A549 (cell line): Measurements from ENCODE around the gene ATG2A. TPM values are rescaled to one million over a fixed set of nuclear protein-coding genes. Genes with fewer than 3 reads are reported as not detected.

Experiments
- ATAC-seq, 2 experiments: fragments of 200-7000 bp in 1 of 2; fragments of >200 bp in 1 of 2; cut with Nextera tagmentation in 1 of 2; cut with Tn5 transposase in 1 of 2; 3 replicates each; pipeline versions ENCODE4 v1.8.0 to v1.9.1; 2018 to 2020; ENCODE audit warnings: mild to moderate bottlenecking in 1 of 2, moderate library complexity in 1 of 2
- CTCF ChIA-PET: fragments of 300-600 bp; sonication (Branson Sonifier 250); formaldehyde crosslinking; extraction: SDS; loops from one replicate; lab custom pipeline; 2021; ENCODE audit warnings: antibody characterized with exemption, inconsistent platforms; lab: Yijun Ruan, JAX
- POLR2A ChIA-PET: fragments of 350-600 bp; formaldehyde crosslinking; extraction: SDS; loops from one replicate; lab custom pipeline; 2021; ENCODE audit warnings: antibody characterized with exemption, inconsistent platforms; lab: Yijun Ruan, JAX
- DNase-seq, 2 experiments: peaks; one replicate each; pipeline versions ENCODE4 v3.0.0 to v3.0.0-alpha.2; 2011 to 2016; ENCODE audit warnings: low read depth in 1 of 2, low spot score in 1 of 2
- FAIRE-seq: peaks from 2 replicates; lab custom pipeline; 2011; peaks lifted over from hg19 to GRCh38; lab: Jason Lieb, UNC
- H3K27ac ChIP-seq, 2 experiments: fragments of >200 bp; sonication (Bioruptor Twin); formaldehyde crosslinking; 3 replicates each; pipeline ENCODE4 v1.5.1; 2016 to 2017
- H3K4me1 ChIP-seq: fragments of >200 bp; sonication (Bioruptor Twin); formaldehyde crosslinking; 3 replicates; pipeline ENCODE4 v1.6.1; 2016
- H3K4me2 ChIP-seq: fragments of >200 bp; sonication (Bioruptor Twin); formaldehyde crosslinking; 3 replicates; pipeline ENCODE4 v1.6.1; 2016
- H3K4me3 ChIP-seq: fragments of >200 bp; sonication (Bioruptor Twin); formaldehyde crosslinking; 3 replicates; pipeline ENCODE4 v1.5.1; 2016
- H3K9me3 ChIP-seq: fragments of >200 bp; sonication (Bioruptor Twin); formaldehyde crosslinking; 3 replicates; pipeline ENCODE4 v1.6.1; 2016
- ATOH8 ChIP-seq: fragments of 250-450 bp; sonication (Bioruptor Pico); IDR thresholded peaks from 2 replicates; pipeline ENCODE4 v1.5.0; 2020; ENCODE audit warnings: low read depth, mild to moderate bottlenecking, moderate library complexity
- CBX8 ChIP-seq: fragments of 200-600 bp; sonication (generic); IDR thresholded peaks from 2 replicates; pipeline ENCODE4 v1.6.1; 2016
- E2F6 ChIP-seq: IDR thresholded peaks from 2 replicates; pipeline ENCODE4 v1.6.1; 2012; ENCODE audit warnings: low read depth, borderline replicate concordance
- FOXS1 ChIP-seq: fragments of 250-450 bp; sonication (Bioruptor Pico); IDR thresholded peaks from 2 replicates; pipeline ENCODE4 v1.5.0; 2020; ENCODE audit warnings: mild to moderate bottlenecking, moderate library complexity
- HDAC2 ChIP-seq: fragments of 200-600 bp; sonication (generic); IDR thresholded peaks from 2 replicates; pipeline ENCODE4 v1.6.1; 2016
- HOXA7 ChIP-seq: fragments of 250-450 bp; sonication (Bioruptor Pico); IDR thresholded peaks from 2 replicates; pipeline ENCODE4 v1.5.0; 2020; ENCODE audit warnings: mild to moderate bottlenecking, moderate library complexity
- KDM5A ChIP-seq: fragments of 200-600 bp; sonication (generic); IDR thresholded peaks from 2 replicates; pipeline ENCODE4 v1.6.1; 2016; ENCODE audit warnings: antibody characterized with exemption, mild to moderate bottlenecking
- MAX ChIP-seq: IDR thresholded peaks from 2 replicates; pipeline ENCODE4 v1.6.1; 2012
- NFE2L2 ChIP-seq: fragments of 150-350 bp; conservative IDR thresholded peaks from 2 replicates; pipeline ENCODE4 v1.6.1; 2014; ENCODE audit warnings: low read length
- PHF8 ChIP-seq: fragments of 200-600 bp; sonication (generic); IDR thresholded peaks from 2 replicates; pipeline ENCODE4 v1.6.1; 2016; ENCODE audit warnings: low read depth, mild to moderate bottlenecking, antibody characterized with exemption, moderate library complexity, borderline replicate concordance
- POLR2AphosphoS2 ChIP-seq: conservative IDR thresholded peaks from 2 replicates; pipeline ENCODE4 v1.6.1; 2012; ENCODE audit warnings: low read length, improper control_type of control experiment, inconsistent platforms
- RARB ChIP-seq: fragments of 250-450 bp; sonication (Bioruptor Pico); IDR thresholded peaks from 2 replicates; pipeline ENCODE4 v1.8.0; 2021; ENCODE audit warnings: mild to moderate bottlenecking, moderate library complexity
- SMC3 ChIP-seq: fragments of >200 bp; sonication (Bioruptor Twin); formaldehyde crosslinking; IDR thresholded peaks from 3 replicates; pipeline ENCODE4 v1.6.1; 2018; ENCODE audit warnings: inconsistent platforms
- USF2 ChIP-seq: fragments of 450-650 bp; IDR thresholded peaks from 2 replicates; pipeline ENCODE4 v1.6.1; 2014; ENCODE audit warnings: antibody characterized with exemption
- ZSCAN20 ChIP-seq: fragments of 250-450 bp; sonication (Bioruptor Pico); IDR thresholded peaks from 2 replicates; pipeline ENCODE4 v1.8.0; 2022; ENCODE audit warnings: mild to moderate bottlenecking, moderate library complexity
- WGBS: methylation state at CpG from one replicate; pipeline ENCODE4 v1.1.6; 2017; ENCODE audit errors: missing lambda C conversion rate; 5-methylcytosine and 5-hydroxymethylcytosine counted together
- polyA plus RNA-seq, 4 experiments: library from polyadenylated mRNA; depleted of rRNA in 3 of 4; stranded (reverse); fragments of >200 nt; fragmentation: RNase III in 1 of 4; extraction: RNeasy Plus Mini Kit Qiagen cat#74134 plus additional on column Dnase treatment in 1 of 4; gene quantifications; 2 replicates in 3 of 4; 3 replicates in 1 of 4; pipeline ENCODE4 v1.2.3, GENCODE V29; 2011 to 2017
- TF ChIP-seq, protein P1 (sequence below): fragments of >200 bp; sonication (Bioruptor Twin); formaldehyde crosslinking; IDR thresholded peaks from 3 replicates; pipeline ENCODE4 v1.5.1; 2016
- TF ChIP-seq, protein P2 (sequence below): fragments of 250-450 bp; sonication (Bioruptor Pico); IDR thresholded peaks from 2 replicates; pipeline ENCODE4 v1.5.0; 2021; ENCODE audit warnings: mild to moderate bottlenecking, moderate library complexity, borderline replicate concordance

Gene ATG2A
- polyA plus RNA-seq, 2 of the 4 experiments (the other 2 are of a cell fraction) = 3.1 to 13.4 TPM

- TF ChIP-seq SMC3 = no peak
- TF ChIP-seq, protein P1, sequence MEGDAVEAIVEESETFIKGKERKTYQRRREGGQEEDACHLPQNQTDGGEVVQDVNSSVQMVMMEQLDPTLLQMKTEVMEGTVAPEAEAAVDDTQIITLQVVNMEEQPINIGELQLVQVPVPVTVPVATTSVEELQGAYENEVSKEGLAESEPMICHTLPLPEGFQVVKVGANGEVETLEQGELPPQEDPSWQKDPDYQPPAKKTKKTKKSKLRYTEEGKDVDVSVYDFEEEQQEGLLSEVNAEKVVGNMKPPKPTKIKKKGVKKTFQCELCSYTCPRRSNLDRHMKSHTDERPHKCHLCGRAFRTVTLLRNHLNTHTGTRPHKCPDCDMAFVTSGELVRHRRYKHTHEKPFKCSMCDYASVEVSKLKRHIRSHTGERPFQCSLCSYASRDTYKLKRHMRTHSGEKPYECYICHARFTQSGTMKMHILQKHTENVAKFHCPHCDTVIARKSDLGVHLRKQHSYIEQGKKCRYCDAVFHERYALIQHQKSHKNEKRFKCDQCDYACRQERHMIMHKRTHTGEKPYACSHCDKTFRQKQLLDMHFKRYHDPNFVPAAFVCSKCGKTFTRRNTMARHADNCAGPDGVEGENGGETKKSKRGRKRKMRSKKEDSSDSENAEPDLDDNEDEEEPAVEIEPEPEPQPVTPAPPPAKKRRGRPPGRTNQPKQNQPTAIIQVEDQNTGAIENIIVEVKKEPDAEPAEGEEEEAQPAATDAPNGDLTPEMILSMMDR = peak; percentile 24; the same call in 2 of the 3 replicates
- Histone ChIP-seq H3K27ac (peak overlapping the region; percentile 9 to 92; a peak in 5 of 6 replicates), H3K4me1 (peaks cover 74% of the 10 kb centered on the region), H3K4me3 (no peak overlapping the region), H3K4me2 (0 out of 3 replicates have a peak overlapping the region, but pooled peaks have one; percentile 4), H3K9me3 (no peaks in the 10 kb centered on the region)
- ChIA-PET POLR2A (interaction anchor here (1.0 to 1.7 kb wide), 5 partner anchors 29 to 148 kb away, joined by 3 to 7 read pairs (median 4); partner anchors contain the start of genes BATF2 and EHD1), CTCF (interaction anchor here (0.6 to 39.4 kb wide), 20 partner anchors 12 to 661 kb away, joined by 3 to 1607 read pairs (median 4); partner anchors contain the start of genes ARL2, BATF2, EHD1 and RASGRP2)
- 90% methylated on average over 15 of the region's 16 CpGs for WGBS
- DNase-seq (no peak), ATAC-seq (no peak), FAIRE-seq (no peak)
These were observed 68.0 kb downstream of the ATG2A start for GRCh38 chr11:64848826-64849597.

DNA sequence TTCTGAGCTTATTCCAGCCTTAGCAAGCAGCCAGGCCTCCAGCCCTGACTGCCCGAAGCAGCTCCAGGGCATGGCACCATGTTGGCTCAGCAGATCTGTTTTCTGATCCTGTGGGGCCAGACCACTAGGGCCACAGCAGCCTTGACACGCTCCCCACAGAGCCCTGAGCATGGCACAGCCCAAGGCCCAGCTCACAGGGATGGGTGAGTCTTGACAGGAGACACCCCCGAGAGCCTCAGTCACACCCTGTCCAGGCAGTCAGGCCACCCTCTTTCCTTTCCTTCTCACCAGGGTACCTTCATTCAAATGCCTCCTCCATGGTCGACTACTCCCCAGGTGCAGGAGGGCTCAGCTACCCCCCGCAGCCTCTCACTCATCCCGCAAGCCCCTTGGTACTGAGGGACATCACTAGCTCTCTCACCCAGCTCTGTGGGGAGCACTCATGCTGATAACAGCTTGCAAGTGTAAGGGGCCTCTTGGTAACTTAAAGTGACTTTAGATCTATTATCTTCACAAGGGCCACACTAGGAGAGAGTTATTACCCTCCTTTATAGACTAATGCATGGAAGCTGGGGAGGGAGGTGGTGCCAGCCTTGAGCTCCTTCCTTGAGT, 68.7 kb downstream of the ATG2A start:
- ChIA-PET CTCF (interaction anchor here (0.6 to 39.4 kb wide), 29 partner anchors 9 to 660 kb away, joined by 3 to 1607 read pairs (median 4); partner anchors contain the start of genes ARL2, BATF2, EHD1 and RASGRP2), POLR2A (interaction anchor here (0.7 to 1.7 kb wide), 7 partner anchors 29 to 159 kb away, joined by 3 to 7 read pairs (median 3); partner anchors contain the start of genes BATF2 and EHD1)
- Histone ChIP-seq H3K27ac (peak overlapping the region; percentile 9 to 92; a peak in 4 of 6 replicates), H3K4me2 (0 out of 3 replicates have a peak overlapping the region, but pooled peaks have one; percentile 4), H3K4me1 (peaks cover 74% of the 10 kb centered on the region), H3K4me3 (no peak overlapping the region), H3K9me3 (no peaks in the 10 kb centered on the region)
- FAIRE-seq (no peak), ATAC-seq (no peak), DNase-seq (no peak)
- TF ChIP-seq NFE2L2 (no peak), USF2 (no peak), SMC3 (no peak), ZSCAN20 (CRISPR knock-in tag) (no peak), PHF8 (no peak), CBX8 (no peak), HDAC2 (no peak), RARB (CRISPR knock-in tag) (no peak), HOXA7 (CRISPR knock-in tag) (no peak), MAX (no peak), POLR2AphosphoS2 (no peak), ATOH8 (CRISPR knock-in tag) (no peak), E2F6 (no peak), KDM5A (no peak), FOXS1 (CRISPR knock-in tag) (no peak)
- TF ChIP-seq, protein P2, sequence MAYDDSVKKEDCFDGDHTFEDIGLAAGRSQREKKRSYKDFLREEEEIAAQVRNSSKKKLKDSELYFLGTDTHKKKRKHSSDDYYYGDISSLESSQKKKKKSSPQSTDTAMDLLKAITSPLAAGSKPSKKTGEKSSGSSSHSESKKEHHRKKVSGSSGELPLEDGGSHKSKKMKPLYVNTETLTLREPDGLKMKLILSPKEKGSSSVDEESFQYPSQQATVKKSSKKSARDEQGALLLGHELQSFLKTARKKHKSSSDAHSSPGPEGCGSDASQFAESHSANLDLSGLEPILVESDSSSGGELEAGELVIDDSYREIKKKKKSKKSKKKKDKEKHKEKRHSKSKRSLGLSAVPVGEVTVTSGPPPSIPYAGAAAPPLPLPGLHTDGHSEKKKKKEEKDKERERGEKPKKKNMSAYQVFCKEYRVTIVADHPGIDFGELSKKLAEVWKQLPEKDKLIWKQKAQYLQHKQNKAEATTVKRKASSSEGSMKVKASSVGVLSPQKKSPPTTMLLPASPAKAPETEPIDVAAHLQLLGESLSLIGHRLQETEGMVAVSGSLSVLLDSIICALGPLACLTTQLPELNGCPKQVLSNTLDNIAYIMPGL = no peak
- 83% methylated on average over 6 of the region's 6 CpGs for WGBS
